ENCODE measurements around the gene NREP. TPM values are rescaled to one million over a fixed set of nuclear protein-coding genes. Genes with fewer than 3 reads are reported as not detected.

The NREP gene
- polyA plus RNA-seq, 1 experiment: 387 TPM

- no peak for TF ChIP-seq CTCF (IDR thresholded peaks at IDR 0.05; ENCODE audit: insufficient read depth, low read depth, low read length)
- no peaks in the 10 kb centered on the region for H3K27me3 ChIP-seq (ENCODE audit: control insufficient read depth, insufficient read depth, low read length)
- H3K4me3 ChIP-seq (ENCODE audit: low read depth, low read length): no peak overlapping the region
- no peak for DNase-seq (ENCODE audit: low read depth)
- CTCF ChIA-PET: interaction anchor here (0.6 to 1.7 kb wide), 3 partner anchors 12 to 124 kb away, joined by 3 to 4 read pairs (median 3); no protein-coding TSS in a partner anchor
- POLR2A ChIA-PET: no interaction called here
- H3K36me3 ChIP-seq (ENCODE audit: control insufficient read depth, insufficient read depth, low read length): no peaks in the 10 kb centered on the region
Measured at GRCh38 chr5:111776913-111777781, 20.2 kb upstream of the NREP start.

DNA sequence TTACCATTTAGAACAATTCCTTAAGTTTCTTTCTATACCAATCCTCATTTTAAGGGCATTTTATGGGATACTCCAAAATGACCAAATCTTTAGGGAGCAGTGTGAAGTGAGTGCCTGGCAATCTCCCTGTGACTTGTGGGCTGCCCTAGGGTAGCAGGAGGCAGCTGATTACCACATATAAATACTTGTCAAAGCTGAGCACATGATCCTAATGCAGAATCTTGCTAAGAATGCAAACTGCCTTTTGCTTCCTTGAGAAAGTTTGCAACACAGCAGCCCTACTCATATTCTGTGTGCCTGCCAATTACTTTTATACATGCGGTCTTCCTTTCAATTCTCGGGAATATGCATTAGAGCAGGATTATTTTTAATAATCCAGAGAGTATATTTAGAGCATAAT is 18.2 kb upstream of the NREP start:
- ChIA-PET POLR2A (interaction anchor here (0.6 kb wide), 1 partner anchor 240 kb away, joined by 4 read pairs; no protein-coding TSS in a partner anchor), CTCF (interaction anchor here (0.5 kb wide), 1 partner anchor 239 kb away, joined by 3 read pairs; no protein-coding TSS in a partner anchor)
- Histone ChIP-seq H3K36me3 (ENCODE audit: control insufficient read depth, insufficient read depth, low read length) (no peaks in the 10 kb centered on the region), H3K27me3 (ENCODE audit: control insufficient read depth, insufficient read depth, low read length) (no peaks in the 10 kb centered on the region), H3K4me3 (ENCODE audit: low read depth, low read length) (no peak overlapping the region)
- TF ChIP-seq CTCF (IDR thresholded peaks at IDR 0.05; ENCODE audit: insufficient read depth, low read depth, low read length): no peak
- DNase-seq (ENCODE audit: low read depth): no peak

GRCh38 chr5:111774525-111774924 is 17.5 kb upstream of the NREP start:
- ChIA-PET CTCF (no interaction called here), POLR2A (no interaction called here)
- no peak for DNase-seq (ENCODE audit: low read depth)
- no peak for TF ChIP-seq CTCF (IDR thresholded peaks at IDR 0.05; ENCODE audit: insufficient read depth, low read depth, low read length)
- H3K36me3 ChIP-seq (ENCODE audit: control insufficient read depth, insufficient read depth, low read length): no peaks in the 10 kb centered on the region
- no peak overlapping the region for H3K4me3 ChIP-seq (ENCODE audit: low read depth, low read length)
- no peaks in the 10 kb centered on the region for H3K27me3 ChIP-seq (ENCODE audit: control insufficient read depth, insufficient read depth, low read length)

GRCh38 chr5:111772456-111773122 is 15.6 kb upstream of the NREP start:
- DNase-seq (ENCODE audit: low read depth): no peak
- H3K27me3 ChIP-seq (ENCODE audit: control insufficient read depth, insufficient read depth, low read length): no peaks in the 10 kb centered on the region
- no peak for TF ChIP-seq CTCF (IDR thresholded peaks at IDR 0.05; ENCODE audit: insufficient read depth, low read depth, low read length)
- no peaks in the 10 kb centered on the region for H3K36me3 ChIP-seq (ENCODE audit: control insufficient read depth, insufficient read depth, low read length)
- ChIA-PET CTCF (no interaction called here), POLR2A (interaction anchor here (0.6 kb wide), 1 partner anchor 241 kb away, joined by 20 read pairs; no protein-coding TSS in a partner anchor)
- H3K4me3 ChIP-seq (ENCODE audit: low read depth, low read length): no peak overlapping the region

DNA sequence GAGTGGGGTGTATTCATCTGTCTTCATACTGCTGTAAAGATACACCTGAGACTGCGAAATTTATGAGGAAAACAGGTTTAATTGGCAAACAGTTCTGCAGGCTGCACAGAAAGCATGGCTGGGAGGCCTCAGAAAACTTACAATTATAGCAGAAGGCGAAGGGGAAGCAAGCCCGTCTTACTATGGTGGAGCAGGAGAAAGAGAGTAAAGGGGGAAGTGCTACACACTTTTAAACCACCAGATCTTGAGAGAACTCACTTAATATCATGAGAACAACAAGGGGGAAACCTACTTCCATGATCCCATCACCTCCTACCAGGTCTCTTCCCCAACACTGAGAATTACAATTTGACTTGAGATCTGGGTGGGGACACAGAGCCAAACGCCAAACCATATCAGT is 12.5 kb upstream of the NREP start:
- ChIA-PET CTCF (interaction anchor here (1.0 kb wide), 1 partner anchor 12 kb away, joined by 3 read pairs; no protein-coding TSS in a partner anchor), POLR2A (no interaction called here)
- Histone ChIP-seq H3K4me3 (ENCODE audit: low read depth, low read length) (no peak overlapping the region), H3K27me3 (ENCODE audit: control insufficient read depth, insufficient read depth, low read length) (no peaks in the 10 kb centered on the region), H3K36me3 (ENCODE audit: control insufficient read depth, insufficient read depth, low read length) (no peaks in the 10 kb centered on the region)
- no peak for DNase-seq (ENCODE audit: low read depth)
- TF ChIP-seq CTCF (IDR thresholded peaks at IDR 0.05; ENCODE audit: insufficient read depth, low read depth, low read length): no peak
